ENCODE measurements around the gene CS.
A peak's percentile ranks its signal among the peaks of the same experiment; 100 is the strongest.

Gene CS

GRCh38 chr12:56242986-56243385 lies 57.1 kb downstream of the CS start:
- no peak for DNase-seq

- no peak for DNase-seq
Observed at GRCh38 chr12:56241424-56242303, 58.5 kb downstream of the CS start.

DNA sequence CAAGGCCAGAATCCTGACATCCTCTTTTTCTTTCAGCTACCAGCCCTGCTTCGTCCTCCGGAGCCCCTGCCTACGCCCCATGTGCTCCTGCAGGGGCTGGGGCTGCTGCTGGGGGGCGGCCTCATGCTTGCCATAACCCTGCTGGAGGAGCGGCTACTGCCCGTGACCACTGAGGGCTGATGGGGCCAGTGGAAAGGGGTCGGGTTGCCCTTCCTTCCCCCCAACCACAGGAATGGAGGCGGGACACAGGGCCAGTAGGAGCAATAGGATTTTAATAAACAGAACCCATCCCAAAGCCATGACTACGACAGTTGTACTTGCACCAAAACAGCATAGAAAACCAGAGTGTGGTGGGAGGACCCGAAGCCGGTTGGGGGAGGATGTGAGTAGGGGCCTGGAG lies 62.6 kb downstream of the CS start:
- DNase-seq: no peak

- DNase-seq: no peak
Observed at GRCh38 chr12:56236985-56237384, 63.1 kb downstream of the CS start.

GRCh38 chr12:56236091-56236490 lies 64.0 kb downstream of the CS start:
- DNase-seq: no peak

GRCh38 chr12:56234746-56235436 lies 65.2 kb downstream of the CS start:
- no peak for DNase-seq

DNA sequence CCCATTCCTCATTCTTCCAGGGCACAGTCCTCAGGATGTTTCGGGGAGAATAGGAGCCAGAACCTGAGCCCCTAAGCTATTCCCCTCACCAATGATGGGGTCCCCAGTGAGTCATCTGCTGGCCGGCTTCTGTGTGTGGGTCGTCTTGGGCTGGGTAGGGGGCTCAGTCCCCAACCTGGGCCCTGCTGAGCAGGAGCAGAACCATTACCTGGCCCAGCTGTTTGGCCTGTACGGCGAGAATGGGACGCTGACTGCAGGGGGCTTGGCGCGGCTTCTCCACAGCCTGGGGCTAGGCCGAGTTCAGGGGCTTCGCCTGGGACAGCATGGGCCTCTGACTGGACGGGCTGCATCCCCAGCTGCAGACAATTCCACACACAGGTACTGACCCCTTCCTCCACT lies 68.9 kb downstream of the CS start:
- no peak for DNase-seq

DNA sequence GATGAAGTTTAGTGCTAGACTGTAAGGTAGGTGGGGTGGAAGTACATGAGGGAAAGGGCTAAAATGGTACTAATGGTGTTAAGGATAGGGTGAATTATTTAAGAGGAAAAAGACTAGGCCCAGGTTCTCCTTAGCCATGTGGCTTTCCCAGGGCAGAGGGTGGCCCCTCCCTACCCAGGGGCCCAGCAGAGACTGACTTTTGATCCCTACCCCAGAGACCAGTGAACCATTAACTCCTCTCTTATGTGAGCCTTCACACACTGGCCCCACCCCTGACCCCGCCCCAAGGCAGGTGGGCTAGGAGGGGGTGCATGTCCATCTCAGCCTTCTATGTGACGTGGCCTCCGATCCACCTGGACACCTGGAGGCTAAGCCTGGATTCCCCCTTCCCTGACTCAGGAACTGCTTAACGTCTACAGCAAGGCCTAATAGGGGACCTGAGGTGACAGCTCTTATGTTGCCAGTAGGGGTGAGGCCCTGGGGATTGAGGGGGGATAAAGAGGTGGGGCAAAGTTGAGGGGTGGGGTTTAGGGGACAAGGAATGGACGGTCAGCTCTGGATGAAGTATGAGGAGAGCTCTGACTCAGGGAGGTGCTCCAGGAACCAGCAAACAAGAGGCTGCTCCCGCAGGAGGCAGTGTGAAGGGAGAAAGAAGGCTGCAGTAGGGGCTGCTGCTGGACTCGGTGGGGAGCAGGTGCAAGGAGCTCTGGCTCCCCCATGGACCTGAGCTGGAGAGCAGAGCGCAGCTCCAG lies 69.5 kb downstream of the CS start:
- no peak for DNase-seq

DNA sequence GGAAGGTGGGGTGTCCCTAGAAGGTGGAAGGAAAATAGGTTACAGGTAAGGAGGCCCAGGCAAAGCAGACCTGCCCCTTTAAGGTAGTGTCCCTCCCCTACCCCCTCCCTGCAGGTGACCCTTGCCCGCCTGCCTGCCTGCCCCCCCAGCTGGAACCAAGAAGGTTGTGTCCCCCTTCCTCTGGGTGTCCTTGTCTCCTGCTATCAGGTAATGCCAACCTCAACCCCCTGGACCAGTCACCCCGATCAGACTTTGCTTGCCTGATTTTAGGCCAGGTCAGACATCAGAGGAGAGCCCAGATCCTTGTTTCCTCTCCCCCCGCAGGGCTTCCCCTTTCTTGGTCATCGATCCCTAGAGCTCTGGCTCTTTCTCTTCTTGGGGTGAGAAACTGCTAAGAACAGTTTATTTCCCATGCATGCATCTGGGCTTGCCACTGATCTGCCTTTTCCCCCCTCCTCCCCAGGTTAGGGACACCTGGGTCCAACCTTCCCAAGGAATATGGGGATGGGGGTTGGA lies 70.2 kb downstream of the CS start, which contains the start of gene SLC39A5:
TSS of gene SLC39A5 (plus strand) at position 136 of the 516 bp plus-strand sequence. CDS start 1,224 bp downstream, outside the sequence.
- no peak for DNase-seq

DNA sequence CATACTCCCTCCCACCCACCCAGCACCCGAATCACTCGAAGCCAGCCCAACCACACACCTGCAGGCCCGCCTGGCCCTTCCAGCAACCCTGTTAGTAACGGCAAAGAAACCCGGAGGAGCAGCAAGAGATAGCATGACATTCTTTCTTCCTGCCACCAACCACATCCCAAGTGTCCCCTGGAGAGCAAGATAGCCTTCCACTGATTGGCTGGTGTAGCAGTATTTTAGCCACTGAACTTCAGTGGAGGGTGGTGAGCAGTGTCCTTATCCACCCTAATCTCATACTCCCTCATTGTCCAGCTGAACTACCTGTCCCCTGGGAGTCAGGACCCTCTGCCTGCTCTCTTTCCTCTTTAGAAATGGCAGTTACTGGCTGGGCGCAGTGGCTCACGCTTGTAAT lies 71.0 kb downstream of the CS start:
- DNase-seq: no peak

DNA sequence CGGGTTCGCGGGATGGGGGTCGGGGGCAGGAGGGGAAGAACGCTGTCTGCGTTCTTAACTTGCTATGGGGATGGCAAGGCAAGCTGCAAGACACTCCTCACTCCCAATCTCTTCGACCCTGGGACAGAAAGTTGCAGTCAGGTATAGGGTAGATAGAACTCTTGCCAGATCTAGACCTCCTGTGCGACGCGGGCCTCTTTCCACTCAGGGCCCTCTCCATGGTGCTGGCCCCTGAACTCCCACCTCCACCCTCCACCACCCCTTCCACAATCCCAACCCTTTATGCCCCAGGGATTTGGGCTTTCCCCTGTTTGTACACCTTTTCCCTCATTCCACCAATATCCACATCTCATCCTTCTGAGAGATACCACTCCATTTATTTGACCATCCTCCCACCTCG lies 75.2 kb downstream of the CS start:
- no peak for DNase-seq

GRCh38 chr12:56224102-56224701 lies 75.9 kb downstream of the CS start, which contains the start of gene NABP2:
Gene NABP2 (plus strand): TSS chr12:56224342. CDS start chr12:56224857, 515 bp downstream.
- DNase-seq: peak; percentile 97

DNA sequence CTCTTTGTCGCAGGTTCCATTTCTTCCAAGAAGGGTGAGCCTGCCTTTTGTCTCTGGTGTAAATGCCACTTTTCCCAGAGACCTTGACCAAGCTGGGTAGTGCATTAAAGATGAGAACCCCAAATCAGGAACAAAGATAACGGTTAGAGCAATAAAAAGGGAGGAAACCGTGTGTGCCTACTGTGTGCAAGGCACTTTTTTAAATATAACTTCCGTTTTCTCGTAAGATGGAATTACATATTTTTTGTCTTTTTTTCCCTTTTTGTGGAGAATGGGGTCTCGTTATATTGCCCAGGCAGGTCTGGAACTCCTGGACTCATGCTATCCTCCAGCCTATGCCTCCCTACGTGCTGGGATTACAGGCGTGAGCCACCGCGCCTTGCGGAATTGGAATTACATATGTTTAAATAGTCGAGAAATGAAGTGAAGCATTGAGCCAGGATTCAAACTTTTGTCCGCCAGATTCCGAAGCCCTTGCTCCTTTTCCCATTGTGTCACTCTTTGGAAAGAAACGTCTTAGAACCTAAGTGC lies 76.5 kb downstream of the CS start:
- no peak for DNase-seq

- DNase-seq: no peak
Observed at GRCh38 chr12:56222531-56222895, 77.6 kb downstream of the CS start.

GRCh38 chr12:56221757-56222530 lies 78.2 kb downstream of the CS start, which contains the start of gene RNF41:
Gene RNF41 (minus strand): TSS chr12:56221922. CDS start chr12:56214047, 7,875 bp downstream.
- peak; percentile 93 for DNase-seq

All from NCI-H1436 (cell line).